Uterus (tissue), 4 donors: Measurements from ENCODE around the gene PLSCR2. TPM values are rescaled to one million over a fixed set of nuclear protein-coding genes. Genes with fewer than 3 reads are reported as not detected.
A peak's percentile ranks its signal among the peaks of the same experiment; 100 is the strongest.

Experiments
- DNase-seq, 2 donors: peaks; one replicate each; pipeline ENCODE4 v3.0.0-alpha.2; 2019 to 2020
- H3K27ac ChIP-seq, 2 donors: fragments of 200-600 bp; sonication (generic); 1 replicate in 1 of 2; 2 replicates in 1 of 2; pipeline ENCODE4 v1.5.1; 2016 to 2018
- H3K27me3 ChIP-seq, 2 donors: fragments of 200-600 bp; sonication (generic); one replicate each; pipeline ENCODE4 v1.5.1; 2018 to 2019; ENCODE audit warnings: control low read depth in 1 of 2
- H3K36me3 ChIP-seq, 2 donors: fragments of 200-600 bp; sonication (generic); one replicate each; pipeline ENCODE4 v1.5.1; 2019; ENCODE audit warnings: control low read depth in 1 of 2
- H3K4me1 ChIP-seq, 2 donors: fragments of 200-600 bp; sonication (generic); one replicate each; pipeline ENCODE4 v1.5.1; 2018 to 2019; ENCODE audit warnings: control low read depth in 1 of 2
- H3K4me3 ChIP-seq, 2 donors: fragments of 200-600 bp; sonication (generic); 1 replicate in 1 of 2; 2 replicates in 1 of 2; pipeline ENCODE4 v1.5.1; 2018 to 2019; ENCODE audit warnings: mild to moderate bottlenecking in 1 of 2
- H3K9me3 ChIP-seq, 2 donors: fragments of 200-600 bp; sonication (generic); one replicate each; pipeline ENCODE4 v1.5.1; 2019; ENCODE audit warnings: control low read depth in 1 of 2
- CTCF ChIP-seq, 4 experiments: fragments of 200-600 bp in 2 of 4; fragments of 450-650 bp in 2 of 4; sonication (generic) in 2 of 4; IDR thresholded peaks; one replicate each; pipeline ENCODE4 v1.5.1; 2016 to 2019; ENCODE audit warnings: antibody characterized with exemption in 4 of 4, mild to moderate bottlenecking in 2 of 4, moderate library complexity in 1 of 4
- POLR2A ChIP-seq, 2 donors: fragments of 450-650 bp; IDR thresholded peaks; one replicate each; pipeline ENCODE4 v1.6.1; 2016; ENCODE audit warnings: antibody characterized with exemption in 2 of 2, mild to moderate bottlenecking in 1 of 2, moderate library complexity in 1 of 2
- intact Hi-C: fragments of 100-400 bp; cut with DNase I; formaldehyde crosslinking; loops from one replicate; pipeline ENCODE4 v1.15.1; 2023; ENCODE audit warnings: low total_unique reads
- total RNA-seq, 4 donors: library from RNA; depleted of rRNA in 3 of 4; stranded (reverse); fragments of >200 nt in 3 of 4; gene quantifications; one replicate each; pipeline versions ENCODE4 v1.1.0 to v1.2.4, GENCODE V29; 2014 to 2023
- donor health status: DM: yes; HTN: yes; CAD: no.

Gene PLSCR2
- total RNA-seq, 4 donors from 2014 or later: not detected

- Histone ChIP-seq H3K27me3 (no peaks in the 10 kb centered on the region), H3K27ac (peak overlapping the region; percentile 8 to 32), H3K9me3 (no peaks in the 10 kb centered on the region), H3K4me3 (no peak overlapping the region), H3K4me1 (no peaks in the 10 kb centered on the region), H3K36me3 (no peaks in the 10 kb centered on the region)
- no peak for TF ChIP-seq POLR2A (IDR thresholded peaks at IDR 0.05)
- TF ChIP-seq CTCF (IDR thresholded peaks at IDR 0.05): no peak
- intact Hi-C loops: no loop called here
- DNase-seq: no peak
Measured at GRCh38 chr3:146390006-146390772, 79.2 kb downstream of the PLSCR2 start.

DNA sequence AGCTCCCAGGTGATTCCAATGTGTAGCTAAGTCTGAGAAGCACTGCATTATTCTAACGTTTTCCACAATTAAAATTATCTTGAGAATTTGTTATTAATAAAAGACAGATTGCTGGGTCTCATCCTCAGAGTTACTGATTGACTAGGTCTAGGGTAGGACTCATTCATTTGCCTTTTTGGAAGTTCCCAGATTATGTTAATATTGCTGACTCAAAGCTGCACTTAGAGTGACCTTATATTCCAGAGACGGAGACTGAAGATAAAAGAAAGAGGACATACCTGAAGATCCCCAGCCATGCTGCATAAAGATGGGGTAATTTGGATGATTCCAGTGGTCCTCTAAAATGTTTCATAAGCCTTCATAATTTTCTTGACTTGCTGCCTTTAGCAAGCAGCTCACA, 81.8 kb downstream of the PLSCR2 start:
- Histone ChIP-seq H3K4me3 (no peak overlapping the region), H3K27me3 (no peaks in the 10 kb centered on the region), H3K27ac (no peak overlapping the region), H3K9me3 (no peaks in the 10 kb centered on the region), H3K4me1 (no peaks in the 10 kb centered on the region), H3K36me3 (no peaks in the 10 kb centered on the region)
- TF ChIP-seq CTCF (IDR thresholded peaks at IDR 0.05) (no peak), POLR2A (IDR thresholded peaks at IDR 0.05) (no peak)
- intact Hi-C loops: no loop called here
- DNase-seq: no peak

DNA sequence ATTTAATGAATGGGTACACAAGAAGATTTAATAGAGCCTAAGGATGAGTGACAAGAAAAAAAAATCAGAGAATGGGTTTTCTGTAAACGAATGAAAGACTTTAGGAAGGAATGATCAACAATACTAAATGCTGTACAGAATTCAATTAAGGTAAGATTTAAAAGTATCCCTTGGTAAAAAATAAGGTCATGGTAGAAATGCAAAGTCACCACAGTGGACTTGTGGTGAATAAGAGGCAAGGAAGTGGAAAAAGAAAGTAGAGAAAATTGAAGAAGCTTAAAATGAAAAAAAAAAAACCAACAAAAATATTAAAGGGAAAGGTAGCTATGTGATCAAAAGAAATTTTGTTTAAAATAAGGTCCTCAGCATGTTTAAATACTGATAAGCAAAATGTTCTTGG, 82.4 kb downstream of the PLSCR2 start:
- no peaks in the 10 kb centered on the region for H3K9me3 ChIP-seq
- H3K4me1 ChIP-seq: no peaks in the 10 kb centered on the region
- H3K4me3 ChIP-seq: no peak overlapping the region
- DNase-seq: no peak
- H3K27me3 ChIP-seq: no peaks in the 10 kb centered on the region
- H3K27ac ChIP-seq: no peak overlapping the region
- no peak for TF ChIP-seq POLR2A (IDR thresholded peaks at IDR 0.05)
- no peak for TF ChIP-seq CTCF (IDR thresholded peaks at IDR 0.05)
- intact Hi-C loops: no loop called here
- H3K36me3 ChIP-seq: no peaks in the 10 kb centered on the region

GRCh38 chr3:146384786-146385185, 84.6 kb downstream of the PLSCR2 start:
- no peak for DNase-seq
- Histone ChIP-seq H3K4me1 (no peaks in the 10 kb centered on the region), H3K27ac (no peak overlapping the region), H3K9me3 (no peaks in the 10 kb centered on the region), H3K36me3 (no peaks in the 10 kb centered on the region), H3K27me3 (no peaks in the 10 kb centered on the region), H3K4me3 (no peak overlapping the region)
- intact Hi-C loops: no loop called here
- no peak for TF ChIP-seq POLR2A (IDR thresholded peaks at IDR 0.05)
- no peak for TF ChIP-seq CTCF (IDR thresholded peaks at IDR 0.05)

Other genes with a start within 250 kb of the PLSCR2 start
- 100 to 1,000 TPM in 1 of 4 donors, 10 to 100 TPM in 3; 45.9 to 107 (median 67.8) TPM for gene PLSCR4, start 218.5 kb downstream of the PLSCR2 start, total RNA-seq
- 100 to 1,000 TPM in 2 of 4 donors, 10 to 100 TPM in 2; 75.6 to 248 (median 116) TPM for gene PLSCR1, start 75.0 kb upstream of the PLSCR2 start, total RNA-seq
- gene PLSCR5, start 135.8 kb upstream of the PLSCR2 start, total RNA-seq: not detected